Activated CD4-positive, CD25-positive, alpha-beta regulatory T cell (primary cell): ENCODE results near the gene ARHGAP45.

Experiments
- DNase-seq, 4 experiments: peaks; one replicate each; lab custom pipeline; 2025; lab: John Stamatoyannopoulos, UW

Gene ARHGAP45

GRCh38 chr19:1086613-1087012, 19.6 kb downstream of the ARHGAP45 start:
- DNase-seq = no peak

- no peak for DNase-seq
These were observed 20.9 kb downstream of the ARHGAP45 start for GRCh38 chr19:1087813-1088415.

GRCh38 chr19:1088416-1089010, 21.5 kb downstream of the ARHGAP45 start:
- DNase-seq = no peak

- no peak for DNase-seq
These were observed 22.3 kb downstream of the ARHGAP45 start for GRCh38 chr19:1089126-1089771.

- DNase-seq = no peak
These were observed 22.9 kb downstream of the ARHGAP45 start for GRCh38 chr19:1089891-1090290.

GRCh38 chr19:1090731-1091543, 24.0 kb downstream of the ARHGAP45 start:
- DNase-seq = no peak

- DNase-seq = no peak
These were observed 24.7 kb downstream of the ARHGAP45 start for GRCh38 chr19:1091544-1092175.

GRCh38 chr19:1093330-1093729, 26.4 kb downstream of the ARHGAP45 start:
- DNase-seq = no peak

GRCh38 chr19:1093811-1094553, 27.0 kb downstream of the ARHGAP45 start:
- DNase-seq = no peak

GRCh38 chr19:1094655-1094977, 27.6 kb downstream of the ARHGAP45 start:
- DNase-seq = no peak

GRCh38 chr19:1094978-1095701, 28.2 kb downstream of the ARHGAP45 start, which contains the start of gene POLR2E:
Gene POLR2E, minus strand, starts transcription at chr19:1095375. Its CDS starts 60 bp downstream, at chr19:1095315.
- DNase-seq = peak; percentile 97 to 98 (median 97)

GRCh38 chr19:1097810-1098176, 30.8 kb downstream of the ARHGAP45 start:
- no peak for DNase-seq

- DNase-seq = no peak
These were observed 31.4 kb downstream of the ARHGAP45 start for GRCh38 chr19:1098177-1099051.

- DNase-seq = no peak
These were observed 34.4 kb downstream of the ARHGAP45 start for GRCh38 chr19:1101337-1101698.

GRCh38 chr19:1102407-1103131, 35.6 kb downstream of the ARHGAP45 start:
- peak in 1 of 4 experiments; percentile 30 for DNase-seq

- DNase-seq = no peak
These were observed 36.3 kb downstream of the ARHGAP45 start for GRCh38 chr19:1103132-1103707.

- DNase-seq = peak; percentile 93 to 98 (median 98)
These were observed 36.8 kb downstream of the ARHGAP45 start, which contains the start of gene GPX4 for GRCh38 chr19:1103708-1104310. Gene GPX4, plus strand, starts transcription at chr19:1103994. Its CDS starts 50 bp downstream, at chr19:1104044.

- DNase-seq = peak; percentile 47 to 60 (median 56)
These were observed 37.5 kb downstream of the ARHGAP45 start for GRCh38 chr19:1104311-1105007.
